H1 (cell line): ENCODE data around the gene PRR5L. TPM values are rescaled to one million over a fixed set of nuclear protein-coding genes. Genes with fewer than 3 reads are reported as not detected.

ENCODE experiments used
- SIX5 ChIP-seq: IDR thresholded peaks from 2 replicates; pipeline ENCODE4 v1.6.1; 2011; ENCODE audit warnings: mild to moderate bottlenecking, low read depth, low read length
- polyA plus RNA-seq, 7 experiments: library from polyadenylated mRNA; depleted of rRNA in 3 of 7; stranded (reverse) in 5 of 7; unstranded in 2 of 7; fragments of >200 nt in 5 of 7; fragments of 200-250 nt in 2 of 7; gene quantifications; 1 replicate in 5 of 7; 2 replicates in 1 of 7; 4 replicates in 1 of 7; pipeline versions ENCODE4 v1.2.1 to v1.2.3, GENCODE V29; 2011 to 2013; ENCODE audit warnings: missing spikeins in 2 of 7, mixed read lengths in 2 of 7
- total RNA-seq: library from RNA; stranded (reverse); fragmentation: NEBNext Ultra II Directional; extraction: Animal tissue kit (Norgen Biotek cat#: 25700); gene quantifications from 2 replicates; pipeline ENCODE4 v1.2.1, GENCODE V29; 2021
- TF ChIP-seq, protein P1 (sequence below): IDR thresholded peaks from 2 replicates; pipeline ENCODE4 v1.6.1; 2012; ENCODE audit warnings: low read length, inconsistent platforms

PRR5L gene
- total and polyA plus RNA-seq, 2 of the 8 experiments (the other 6 are each of a cell fraction or from before 2014, with no cell fraction given), result 6.6 to 10.1 TPM

DNA sequence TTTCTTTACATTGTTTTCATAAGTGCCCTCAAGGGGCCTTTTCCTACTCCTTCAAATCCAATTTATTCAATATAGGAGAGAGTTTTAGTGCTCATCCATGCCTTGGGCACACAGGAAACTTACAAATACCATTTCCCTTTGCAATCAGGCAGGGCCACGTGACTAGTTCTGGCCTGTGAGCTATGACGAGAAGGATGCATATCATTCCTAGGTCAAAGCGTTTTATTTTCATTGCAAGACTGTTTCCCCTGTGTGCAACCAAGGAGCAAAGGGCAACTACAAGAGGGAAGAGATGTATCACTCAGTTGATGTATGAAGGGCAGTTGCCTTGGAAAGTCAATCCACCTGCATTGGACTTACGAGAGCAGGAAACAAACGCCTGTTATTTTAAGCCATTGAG lies 215.9 kb downstream of the PRR5L start (continued):
- TF ChIP-seq, protein P1, sequence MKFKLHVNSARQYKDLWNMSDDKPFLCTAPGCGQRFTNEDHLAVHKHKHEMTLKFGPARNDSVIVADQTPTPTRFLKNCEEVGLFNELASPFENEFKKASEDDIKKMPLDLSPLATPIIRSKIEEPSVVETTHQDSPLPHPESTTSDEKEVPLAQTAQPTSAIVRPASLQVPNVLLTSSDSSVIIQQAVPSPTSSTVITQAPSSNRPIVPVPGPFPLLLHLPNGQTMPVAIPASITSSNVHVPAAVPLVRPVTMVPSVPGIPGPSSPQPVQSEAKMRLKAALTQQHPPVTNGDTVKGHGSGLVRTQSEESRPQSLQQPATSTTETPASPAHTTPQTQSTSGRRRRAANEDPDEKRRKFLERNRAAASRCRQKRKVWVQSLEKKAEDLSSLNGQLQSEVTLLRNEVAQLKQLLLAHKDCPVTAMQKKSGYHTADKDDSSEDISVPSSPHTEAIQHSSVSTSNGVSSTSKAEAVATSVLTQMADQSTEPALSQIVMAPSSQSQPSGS, result no peak
- no peak for TF ChIP-seq SIX5
